Upper lobe of left lung (tissue), 6 donors: Measurements from ENCODE around the gene CFAP74. TPM values are rescaled to one million over a fixed set of nuclear protein-coding genes. Genes with fewer than 3 reads are reported as not detected.
A peak's percentile ranks its signal among the peaks of the same experiment; 100 is the strongest.

Experiments used
- ATAC-seq, 2 donors: fragments of 200-7000 bp; cut with Tn5 transposase; one replicate each; pipeline ENCODE4 v1.9.1; 2022; ENCODE audit warnings: mild to moderate bottlenecking in 2 of 2, moderate library complexity in 2 of 2; ENCODE audit not compliant: low FRiP score in 2 of 2
- DNase-seq, 2 donors: peaks; one replicate each; pipeline ENCODE4 v3.0.0-alpha.2; 2019 to 2020
- H3K27ac ChIP-seq, 4 donors: fragments of 200-600 bp; sonication (generic); one replicate each; pipeline ENCODE4 v1.5.1; 2016 to 2019
- H3K27me3 ChIP-seq, 4 donors: fragments of 200-600 bp; sonication (generic); one replicate each; pipeline ENCODE4 v1.5.1; 2017 to 2019
- H3K36me3 ChIP-seq, 4 donors: fragments of 200-600 bp; sonication (generic); one replicate each; pipeline ENCODE4 v1.5.1; 2016 to 2019
- H3K4me1 ChIP-seq, 4 donors: fragments of 200-600 bp; sonication (generic); one replicate each; pipeline ENCODE4 v1.5.1; 2018 to 2019
- H3K4me3 ChIP-seq, 4 donors: fragments of 200-600 bp; sonication (generic); one replicate each; pipeline ENCODE4 v1.5.1; 2017 to 2019; ENCODE audit warnings: mild to moderate bottlenecking in 2 of 4, moderate library complexity in 1 of 4
- H3K9me3 ChIP-seq, 4 donors: fragments of 200-600 bp; sonication (generic); one replicate each; pipeline ENCODE4 v1.5.1; 2018 to 2019
- EP300 ChIP-seq, 4 donors: sonication (generic); formaldehyde crosslinking; IDR thresholded peaks; one replicate each; pipeline ENCODE4 v1.5.1; 2017; ENCODE audit warnings: antibody characterized with exemption in 4 of 4, control low read depth in 2 of 4
- POLR2A ChIP-seq, 4 donors: fragments of 450-650 bp; IDR thresholded peaks; one replicate each; pipeline ENCODE4 v1.5.1; 2016 to 2017; ENCODE audit warnings: antibody characterized with exemption in 4 of 4, mild to moderate bottlenecking in 2 of 4
- POLR2AphosphoS5 ChIP-seq, 2 donors: sonication (generic); formaldehyde crosslinking; IDR thresholded peaks; one replicate each; pipeline ENCODE4 v1.5.1; 2017; ENCODE audit warnings: antibody characterized with exemption in 2 of 2
- WGBS, 2 donors: methylation state at CpG; one replicate each; pipeline ENCODE4 v1.1.5; 2017 to 2018; 5-methylcytosine and 5-hydroxymethylcytosine counted together
- total RNA-seq, 6 donors: library from RNA; depleted of rRNA in 4 of 6; stranded (reverse); fragments of >200 nt in 4 of 6; gene quantifications; one replicate each; pipeline versions ENCODE4 v1.1.0 to v1.2.1, GENCODE V29; 2016 to 2021
- TF ChIP-seq, protein P1 (sequence below), 6 experiments: fragments of 450-650 bp in 4 of 6; fragments of 200-600 bp in 2 of 6; sonication (generic) in 2 of 6; IDR thresholded peaks; one replicate each; pipeline ENCODE4 v1.5.1; 2016 to 2019; ENCODE audit warnings: antibody characterized with exemption in 6 of 6
- donor health status: DM: no; HTN: no; CAD: no; lungs with moderate emphysema.
- donor health status: DM: no; HTN: yes; CAD: no; lungs with severe emphysema.

The CFAP74 gene
- total RNA-seq, 6 donors from 2014 or later: 0.14 to 19.8 (median 6.2) TPM

DNA sequence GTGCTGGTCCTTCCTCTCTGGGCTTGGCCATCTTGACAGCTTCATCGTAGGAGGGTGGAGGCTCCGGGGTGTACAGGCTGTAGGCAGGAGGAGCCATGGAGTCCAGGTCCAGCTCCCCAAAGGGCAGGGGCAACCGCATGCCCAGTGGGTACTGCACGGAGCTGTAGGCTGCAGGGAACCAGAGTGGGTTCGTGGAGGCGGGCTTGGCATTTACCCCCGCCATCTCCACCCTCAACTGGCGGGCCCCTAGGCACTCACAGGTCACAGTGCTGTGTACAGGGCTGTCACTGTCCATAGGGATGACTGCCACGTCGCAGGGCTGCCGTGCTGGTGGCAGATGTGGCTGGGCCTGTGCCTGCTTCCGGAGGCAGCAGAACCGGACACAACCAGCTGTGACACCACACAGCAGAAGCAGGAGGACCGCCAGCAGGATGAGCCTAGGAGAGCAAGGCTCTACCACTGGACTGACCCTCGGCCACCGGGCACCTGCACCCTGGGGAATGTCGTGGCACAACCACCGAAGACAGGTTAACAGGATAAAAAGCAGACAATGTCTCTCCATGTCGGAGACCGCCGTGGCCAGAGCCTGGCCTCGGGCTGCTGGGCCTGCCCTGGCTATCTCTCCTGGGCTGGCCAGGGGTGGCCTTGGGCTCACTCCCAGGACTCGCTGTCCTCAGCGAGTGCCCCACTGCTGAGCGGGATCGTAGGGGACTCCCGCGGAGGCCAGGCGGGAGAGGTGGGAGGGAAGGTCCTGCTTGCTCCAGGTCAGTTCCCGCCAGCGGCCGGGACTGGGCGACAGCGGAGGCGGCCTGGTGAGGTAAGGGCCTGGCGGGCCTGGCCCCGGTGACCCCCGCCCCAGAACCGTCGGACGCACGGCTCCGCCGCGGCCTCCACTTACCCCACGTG, 85.3 kb downstream of the CFAP74 start:
- no peaks in the 10 kb centered on the region for H3K36me3 ChIP-seq
- peaks cover 14 to 22% (median 16%) of the 10 kb centered on the region in 4 donors for H3K4me1 ChIP-seq
- WGBS, 2 donors: 48 to 69% methylated on average over 3 to 43 of the region's 46 CpGs
- H3K27ac ChIP-seq: peak overlapping the region; percentile 51 to 76 (median 70)
- TF ChIP-seq POLR2A (IDR thresholded peaks at IDR 0.05) (no peak), EP300 (IDR thresholded peaks at IDR 0.05) (no peak), POLR2AphosphoS5 (IDR thresholded peaks at IDR 0.05) (no peak)
- TF ChIP-seq, protein P1, sequence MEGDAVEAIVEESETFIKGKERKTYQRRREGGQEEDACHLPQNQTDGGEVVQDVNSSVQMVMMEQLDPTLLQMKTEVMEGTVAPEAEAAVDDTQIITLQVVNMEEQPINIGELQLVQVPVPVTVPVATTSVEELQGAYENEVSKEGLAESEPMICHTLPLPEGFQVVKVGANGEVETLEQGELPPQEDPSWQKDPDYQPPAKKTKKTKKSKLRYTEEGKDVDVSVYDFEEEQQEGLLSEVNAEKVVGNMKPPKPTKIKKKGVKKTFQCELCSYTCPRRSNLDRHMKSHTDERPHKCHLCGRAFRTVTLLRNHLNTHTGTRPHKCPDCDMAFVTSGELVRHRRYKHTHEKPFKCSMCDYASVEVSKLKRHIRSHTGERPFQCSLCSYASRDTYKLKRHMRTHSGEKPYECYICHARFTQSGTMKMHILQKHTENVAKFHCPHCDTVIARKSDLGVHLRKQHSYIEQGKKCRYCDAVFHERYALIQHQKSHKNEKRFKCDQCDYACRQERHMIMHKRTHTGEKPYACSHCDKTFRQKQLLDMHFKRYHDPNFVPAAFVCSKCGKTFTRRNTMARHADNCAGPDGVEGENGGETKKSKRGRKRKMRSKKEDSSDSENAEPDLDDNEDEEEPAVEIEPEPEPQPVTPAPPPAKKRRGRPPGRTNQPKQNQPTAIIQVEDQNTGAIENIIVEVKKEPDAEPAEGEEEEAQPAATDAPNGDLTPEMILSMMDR (IDR thresholded peaks at IDR 0.05): no peak
- no peaks in the 10 kb centered on the region for H3K9me3 ChIP-seq
- H3K27me3 ChIP-seq: no peaks in the 10 kb centered on the region
- ATAC-seq (no peak), DNase-seq (no peak)
- H3K4me3 ChIP-seq: peak overlapping the region; percentile 59 to 74 (median 60)

DNA sequence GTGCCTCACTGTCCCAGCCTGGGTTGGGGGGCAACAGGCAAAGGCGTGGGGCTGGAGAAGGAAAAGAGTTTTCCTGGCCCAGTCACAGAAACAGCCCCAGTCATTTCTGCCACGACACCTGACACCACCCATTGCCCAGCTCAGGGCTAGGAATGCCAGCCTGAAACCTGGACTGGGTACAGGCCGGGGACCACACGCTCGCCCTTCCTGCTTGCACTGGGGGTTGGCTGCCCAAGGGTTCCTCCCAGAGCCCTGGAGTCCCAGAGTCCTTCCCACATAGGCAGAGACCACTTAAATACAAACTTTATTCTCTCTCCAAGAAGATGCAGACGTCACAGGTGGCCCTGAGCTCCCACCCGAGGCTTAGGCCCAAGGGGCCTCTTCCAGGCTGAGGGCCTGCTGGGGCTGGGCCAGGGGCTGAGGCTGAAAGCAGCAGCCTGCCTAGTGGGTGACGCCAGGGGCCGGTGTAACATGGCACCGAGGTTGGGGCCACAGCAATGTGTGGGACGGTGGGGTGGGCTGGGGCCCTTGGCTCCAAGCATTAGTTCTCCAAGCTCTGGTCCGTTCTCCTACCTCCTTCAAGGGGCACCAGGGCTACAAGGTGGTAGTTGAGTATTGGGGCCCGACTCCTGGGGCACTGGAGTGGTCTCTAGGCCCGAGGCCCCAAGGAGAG, 86.1 kb downstream of the CFAP74 start:
- Histone ChIP-seq H3K4me1 (peaks cover 14 to 22% (median 16%) of the 10 kb centered on the region in 4 donors), H3K4me3 (no peak overlapping the region), H3K36me3 (no peaks in the 10 kb centered on the region), H3K27me3 (no peaks in the 10 kb centered on the region), H3K9me3 (no peaks in the 10 kb centered on the region), H3K27ac (no peak overlapping the region)
- 90 to 98% methylated on average over 9 to 12 of the region's 14 CpGs for WGBS, 2 donors
- TF ChIP-seq EP300 (IDR thresholded peaks at IDR 0.05): no peak
- no peak for TF ChIP-seq POLR2A (IDR thresholded peaks at IDR 0.05)
- TF ChIP-seq, protein P1 (IDR thresholded peaks at IDR 0.05): no peak
- no peak for ATAC-seq
- DNase-seq: peak in 1 of 2 donors; percentile 69

DNA sequence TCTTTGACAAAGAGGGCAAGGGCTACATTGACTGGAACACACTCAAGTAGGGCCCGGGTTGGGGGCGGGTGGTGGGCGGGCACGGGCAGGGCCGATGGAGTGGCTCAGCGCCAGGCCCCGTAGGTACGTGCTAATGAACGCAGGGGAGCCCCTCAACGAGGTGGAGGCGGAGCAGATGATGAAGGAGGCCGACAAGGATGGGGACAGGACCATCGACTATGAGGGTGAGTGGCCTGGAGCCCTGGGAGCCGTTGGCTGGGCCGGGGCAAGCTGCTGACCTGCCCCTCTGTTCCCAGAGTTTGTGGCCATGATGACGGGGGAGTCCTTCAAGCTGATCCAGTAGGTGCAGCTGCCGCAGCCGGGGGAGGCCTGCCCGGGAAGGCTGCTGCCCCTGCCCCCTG, 86.7 kb downstream of the CFAP74 start:
- peak in 1 of 2 donors; percentile 69 for DNase-seq
- Histone ChIP-seq H3K36me3 (no peaks in the 10 kb centered on the region), H3K27me3 (no peaks in the 10 kb centered on the region), H3K4me1 (peaks cover 14 to 22% (median 16%) of the 10 kb centered on the region in 4 donors), H3K4me3 (no peak overlapping the region), H3K27ac (no peak overlapping the region), H3K9me3 (no peaks in the 10 kb centered on the region)
- no peak for ATAC-seq
- WGBS, 2 donors: 68 to 72% methylated on average over 18 of the region's 19 CpGs
- TF ChIP-seq POLR2A (IDR thresholded peaks at IDR 0.05) (no peak), EP300 (IDR thresholded peaks at IDR 0.05) (no peak), POLR2AphosphoS5 (IDR thresholded peaks at IDR 0.05) (no peak)
- TF ChIP-seq, protein P1 (IDR thresholded peaks at IDR 0.05): no peak

DNA sequence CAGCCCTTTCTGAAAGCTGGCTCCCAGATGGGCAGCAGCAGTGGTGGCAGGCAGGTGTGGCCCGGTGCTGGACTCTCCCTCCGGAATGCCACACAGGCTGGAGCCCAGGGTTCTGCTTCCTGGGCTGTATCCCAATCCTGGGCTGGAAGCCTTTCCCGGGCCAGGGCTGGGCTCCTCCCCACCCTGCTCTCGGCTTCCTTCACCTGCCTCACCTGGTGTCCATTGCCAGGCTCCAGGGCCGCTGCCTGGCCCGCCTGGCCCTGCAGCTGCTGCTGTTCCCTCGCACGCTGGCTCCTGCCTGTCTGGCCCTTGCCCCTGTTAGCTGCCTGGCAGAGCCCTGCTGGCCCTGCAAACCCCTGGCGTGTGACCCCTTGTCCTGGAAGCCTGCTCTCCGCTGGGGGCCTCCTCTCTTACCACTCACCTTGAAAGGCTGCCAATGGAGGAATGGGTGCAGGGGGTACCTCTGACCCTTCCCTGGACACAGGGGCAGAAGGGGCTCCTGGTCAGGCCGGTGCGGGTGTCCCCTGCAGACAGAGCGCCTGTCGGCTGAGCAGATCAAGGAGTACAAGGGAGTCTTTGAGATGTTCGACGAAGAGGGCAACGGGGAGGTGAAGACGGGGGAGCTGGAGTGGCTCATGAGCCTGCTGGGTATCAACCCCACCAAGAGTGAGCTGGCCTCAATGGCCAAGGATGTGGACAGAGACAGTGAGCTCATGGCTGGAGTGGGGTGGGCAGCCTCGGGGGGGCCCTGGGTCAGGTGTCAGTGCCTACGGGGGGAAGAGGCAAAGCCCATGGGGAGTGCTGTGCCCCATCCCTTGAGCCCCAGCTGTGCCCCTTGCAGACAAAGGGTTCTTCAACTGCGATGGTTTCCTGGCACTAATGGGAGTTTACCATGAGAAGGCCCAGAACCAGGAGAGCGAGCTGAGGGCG, 87.4 kb downstream of the CFAP74 start:
- no peak for ATAC-seq

More for the DNA sequence above, 87.4 kb downstream of the CFAP74 start:
- H3K4me3 ChIP-seq: no peak overlapping the region
- peak in 1 of 2 donors; percentile 72 for DNase-seq
- H3K27me3 ChIP-seq: no peaks in the 10 kb centered on the region
- H3K36me3 ChIP-seq: no peaks in the 10 kb centered on the region
- no peaks in the 10 kb centered on the region for H3K9me3 ChIP-seq
- peaks cover 14 to 22% (median 16%) of the 10 kb centered on the region in 4 donors for H3K4me1 ChIP-seq
- WGBS, 2 donors: 87 to 92% methylated on average over 10 to 20 of the region's 23 CpGs
- TF ChIP-seq, protein P1 (IDR thresholded peaks at IDR 0.05): no peak
- no peak for TF ChIP-seq POLR2AphosphoS5 (IDR thresholded peaks at IDR 0.05)
- no peak for TF ChIP-seq EP300 (IDR thresholded peaks at IDR 0.05)
- no peak for TF ChIP-seq POLR2A (IDR thresholded peaks at IDR 0.05)
- no peak overlapping the region for H3K27ac ChIP-seq
